Fibroblast of skin of right biceps (primary cell): ENCODE measurements around the gene OLIG1.

Experiments
- DNase-seq: peaks from one replicate; pipeline ENCODE4 v3.0.0-alpha.2; 2013

Gene OLIG1

GRCh38 chr21:33063907-33064622 lies 5.9 kb upstream of the OLIG1 start:
- DNase-seq: no peak

- DNase-seq: no peak
These were observed 5.1 kb upstream of the OLIG1 start for GRCh38 chr21:33064623-33065390.

- DNase-seq: no peak
These were observed 2.9 kb upstream of the OLIG1 start for GRCh38 chr21:33067043-33067442.

- DNase-seq: no peak
These were observed 2.5 kb upstream of the OLIG1 start for GRCh38 chr21:33067457-33067856.

- no peak for DNase-seq
These were observed 698 bp upstream of the OLIG1 start for GRCh38 chr21:33069243-33069642.

- DNase-seq: no peak
These were observed 322 bp upstream of the OLIG1 start for GRCh38 chr21:33069645-33069993.

GRCh38 chr21:33070744-33070997 lies 730 bp downstream of the OLIG1 start:
- no peak for DNase-seq

GRCh38 chr21:33070998-33071769 lies 1.2 kb downstream of the OLIG1 start:
- no peak for DNase-seq

- DNase-seq: no peak
These were observed 1.9 kb downstream of the OLIG1 start for GRCh38 chr21:33071770-33072306.

- DNase-seq: no peak
These were observed 3.7 kb downstream of the OLIG1 start for GRCh38 chr21:33073636-33074035.

GRCh38 chr21:33075128-33075527 lies 5.2 kb downstream of the OLIG1 start:
- peak; percentile 26 for DNase-seq

- no peak for DNase-seq
These were observed 5.8 kb downstream of the OLIG1 start for GRCh38 chr21:33075596-33076195.

GRCh38 chr21:33076600-33077329 lies 6.8 kb downstream of the OLIG1 start:
- no peak for DNase-seq

- peak; percentile 55 for DNase-seq
These were observed 9.1 kb downstream of the OLIG1 start for GRCh38 chr21:33078907-33079582.

- DNase-seq: no peak
These were observed 10.4 kb downstream of the OLIG1 start for GRCh38 chr21:33080376-33080775.

GRCh38 chr21:33080776-33081175 lies 10.8 kb downstream of the OLIG1 start:
- no peak for DNase-seq

GRCh38 chr21:33088384-33088783 lies 18.4 kb downstream of the OLIG1 start:
- no peak for DNase-seq

GRCh38 chr21:33089395-33090119 lies 19.6 kb downstream of the OLIG1 start:
- no peak for DNase-seq

GRCh38 chr21:33096426-33096825 lies 26.5 kb downstream of the OLIG1 start:
- no peak for DNase-seq

- DNase-seq: no peak
These were observed 29.2 kb downstream of the OLIG1 start for GRCh38 chr21:33099131-33099530.

- DNase-seq: no peak
These were observed 31.5 kb downstream of the OLIG1 start for GRCh38 chr21:33101300-33101911.
